ENCODE results near the gene TIMM13.

DNA sequence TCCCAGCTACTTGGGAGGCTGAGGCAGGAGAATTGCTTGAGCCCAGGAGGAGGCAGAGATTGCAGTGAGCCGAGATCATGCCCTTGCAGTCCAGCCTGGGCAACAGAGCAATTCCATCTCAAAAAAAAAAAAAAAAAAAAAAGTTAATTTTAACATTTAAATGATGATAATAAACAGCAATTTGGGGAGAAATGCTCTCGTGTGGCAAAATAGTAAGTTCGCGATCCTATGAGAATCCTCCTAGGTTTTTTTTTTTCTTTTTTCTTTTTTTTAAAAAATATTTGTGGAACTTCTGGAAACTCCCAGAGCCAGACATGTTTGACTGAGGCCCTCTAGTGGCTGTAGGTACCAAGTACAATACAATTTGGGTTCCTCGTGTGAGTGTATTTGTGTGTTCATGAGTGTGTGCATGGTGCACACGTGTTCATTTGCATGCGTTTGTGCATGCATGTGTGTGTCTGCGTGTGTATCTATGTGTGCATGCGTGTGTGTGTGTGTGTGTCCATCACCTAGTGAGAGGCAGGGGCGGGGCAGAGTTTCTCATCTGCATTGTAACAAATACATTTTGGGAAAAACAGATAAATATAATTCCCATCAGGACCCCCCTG, 36.2 kb downstream of the TIMM13 start:
- TF ChIP-seq, protein P1, sequence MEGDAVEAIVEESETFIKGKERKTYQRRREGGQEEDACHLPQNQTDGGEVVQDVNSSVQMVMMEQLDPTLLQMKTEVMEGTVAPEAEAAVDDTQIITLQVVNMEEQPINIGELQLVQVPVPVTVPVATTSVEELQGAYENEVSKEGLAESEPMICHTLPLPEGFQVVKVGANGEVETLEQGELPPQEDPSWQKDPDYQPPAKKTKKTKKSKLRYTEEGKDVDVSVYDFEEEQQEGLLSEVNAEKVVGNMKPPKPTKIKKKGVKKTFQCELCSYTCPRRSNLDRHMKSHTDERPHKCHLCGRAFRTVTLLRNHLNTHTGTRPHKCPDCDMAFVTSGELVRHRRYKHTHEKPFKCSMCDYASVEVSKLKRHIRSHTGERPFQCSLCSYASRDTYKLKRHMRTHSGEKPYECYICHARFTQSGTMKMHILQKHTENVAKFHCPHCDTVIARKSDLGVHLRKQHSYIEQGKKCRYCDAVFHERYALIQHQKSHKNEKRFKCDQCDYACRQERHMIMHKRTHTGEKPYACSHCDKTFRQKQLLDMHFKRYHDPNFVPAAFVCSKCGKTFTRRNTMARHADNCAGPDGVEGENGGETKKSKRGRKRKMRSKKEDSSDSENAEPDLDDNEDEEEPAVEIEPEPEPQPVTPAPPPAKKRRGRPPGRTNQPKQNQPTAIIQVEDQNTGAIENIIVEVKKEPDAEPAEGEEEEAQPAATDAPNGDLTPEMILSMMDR (IDR thresholded peaks at IDR 0.05) = peak; percentile 46 to 69 (median 56)
- TF ChIP-seq POLR2A (IDR thresholded peaks at IDR 0.05) = no peak

Measured in vagina (tissue), 2 donors.